C4-2B (cell line): ENCODE results near the gene DENND1C.

ENCODE experiments used
- H3K27ac ChIP-seq: fragments of 450-650 bp; 2 replicates; pipeline ENCODE4 v1.5.1; 2017
- CTCF ChIP-seq: fragments of 450-650 bp; conservative IDR thresholded peaks from 2 replicates; pipeline ENCODE4 v1.5.1; 2017; ENCODE audit warnings: mild to moderate bottlenecking
- ZFX ChIP-seq: fragments of 450-650 bp; IDR thresholded peaks from 2 replicates; pipeline ENCODE4 v1.6.1; 2017

DENND1C gene

GRCh38 chr19:6524311-6524710 is 42.7 kb upstream of the DENND1C start:
- TF ChIP-seq ZFX: no peak
- no peak for TF ChIP-seq CTCF
- no peak overlapping the region for H3K27ac ChIP-seq

- H3K27ac ChIP-seq: no peak overlapping the region
Observed at GRCh38 chr19:6522712-6523111, 41.1 kb upstream of the DENND1C start.

GRCh38 chr19:6521718-6522646 is 40.4 kb upstream of the DENND1C start:
- no peak overlapping the region for H3K27ac ChIP-seq
- TF ChIP-seq CTCF (no peak), ZFX (no peak)

More at GRCh38 chr19:6522712-6523111, 41.1 kb upstream of the DENND1C start:
- TF ChIP-seq ZFX: no peak
- no peak for TF ChIP-seq CTCF

GRCh38 chr19:6519289-6519688 is 37.7 kb upstream of the DENND1C start:
- no peak for TF ChIP-seq ZFX
- no peak for TF ChIP-seq CTCF
- no peak overlapping the region for H3K27ac ChIP-seq

GRCh38 chr19:6518145-6518911 is 36.7 kb upstream of the DENND1C start:
- no peak overlapping the region for H3K27ac ChIP-seq
- TF ChIP-seq CTCF (no peak), ZFX (no peak)

GRCh38 chr19:6516659-6517291 is 35.2 kb upstream of the DENND1C start:
- TF ChIP-seq ZFX (no peak), CTCF (peak; percentile 99)
- H3K27ac ChIP-seq: peak overlapping the region; percentile 83
